SH-SY5Y (cell line): ENCODE measurements around the gene VASP.

Experiments used
- GATA2 ChIP-seq: IDR thresholded peaks from 2 replicates; pipeline ENCODE4 v1.6.1; 2011; ENCODE audit warnings: mild to moderate bottlenecking, low read depth, low read length
- GATA3 ChIP-seq: IDR thresholded peaks from 2 replicates; pipeline ENCODE4 v1.6.1; 2011; ENCODE audit warnings: low read depth, mild to moderate bottlenecking, low read length, moderate library complexity

- TF ChIP-seq GATA3, result no peak
- TF ChIP-seq GATA2, result no peak
Observed at GRCh38 chr19:45517641-45518468, 10.6 kb downstream of the VASP start.
